ENCODE measurements around the gene FRMD3. TPM values are rescaled to one million over a fixed set of nuclear protein-coding genes. Genes with fewer than 3 reads are reported as not detected.

FRMD3 gene
- total RNA-seq, 1 experiment from 2014 or later, result 1.4 TPM

DNA sequence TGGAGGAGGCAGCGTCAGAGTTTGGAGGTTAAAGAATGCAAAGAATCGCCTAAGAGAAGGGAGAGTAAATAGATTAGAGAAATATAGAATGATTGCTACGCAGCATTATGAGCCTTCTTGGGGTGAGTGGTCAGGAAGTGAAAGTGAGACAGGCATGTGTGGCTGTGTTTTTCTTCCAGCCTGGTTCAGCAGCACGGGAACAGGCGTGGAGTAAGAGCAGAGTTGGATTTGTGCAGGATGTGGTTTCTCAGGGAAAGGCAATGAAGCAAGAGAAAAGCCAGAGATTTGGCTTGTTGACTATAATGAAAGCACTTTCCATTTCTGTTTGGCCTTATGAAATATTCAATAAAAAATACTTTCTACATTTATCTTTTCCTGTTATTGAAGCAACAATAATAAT is 34.3 kb upstream of the FRMD3 start (continued):
- TF ChIP-seq, protein P1, sequence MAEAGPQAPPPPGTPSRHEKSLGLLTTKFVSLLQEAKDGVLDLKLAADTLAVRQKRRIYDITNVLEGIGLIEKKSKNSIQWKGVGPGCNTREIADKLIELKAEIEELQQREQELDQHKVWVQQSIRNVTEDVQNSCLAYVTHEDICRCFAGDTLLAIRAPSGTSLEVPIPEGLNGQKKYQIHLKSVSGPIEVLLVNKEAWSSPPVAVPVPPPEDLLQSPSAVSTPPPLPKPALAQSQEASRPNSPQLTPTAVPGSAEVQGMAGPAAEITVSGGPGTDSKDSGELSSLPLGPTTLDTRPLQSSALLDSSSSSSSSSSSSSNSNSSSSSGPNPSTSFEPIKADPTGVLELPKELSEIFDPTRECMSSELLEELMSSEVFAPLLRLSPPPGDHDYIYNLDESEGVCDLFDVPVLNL (CRISPR knock-in tag; IDR thresholded peaks at IDR 0.05; ENCODE audit: borderline replicate concordance, low read depth), result no peak
- no peak for TF ChIP-seq ETV6 (CRISPR knock-in tag; IDR thresholded peaks at IDR 0.05)
- TF ChIP-seq ZNF138 (CRISPR knock-in tag; conservative IDR thresholded peaks at IDR 0.05), result no peak
- TF ChIP-seq, protein P2, sequence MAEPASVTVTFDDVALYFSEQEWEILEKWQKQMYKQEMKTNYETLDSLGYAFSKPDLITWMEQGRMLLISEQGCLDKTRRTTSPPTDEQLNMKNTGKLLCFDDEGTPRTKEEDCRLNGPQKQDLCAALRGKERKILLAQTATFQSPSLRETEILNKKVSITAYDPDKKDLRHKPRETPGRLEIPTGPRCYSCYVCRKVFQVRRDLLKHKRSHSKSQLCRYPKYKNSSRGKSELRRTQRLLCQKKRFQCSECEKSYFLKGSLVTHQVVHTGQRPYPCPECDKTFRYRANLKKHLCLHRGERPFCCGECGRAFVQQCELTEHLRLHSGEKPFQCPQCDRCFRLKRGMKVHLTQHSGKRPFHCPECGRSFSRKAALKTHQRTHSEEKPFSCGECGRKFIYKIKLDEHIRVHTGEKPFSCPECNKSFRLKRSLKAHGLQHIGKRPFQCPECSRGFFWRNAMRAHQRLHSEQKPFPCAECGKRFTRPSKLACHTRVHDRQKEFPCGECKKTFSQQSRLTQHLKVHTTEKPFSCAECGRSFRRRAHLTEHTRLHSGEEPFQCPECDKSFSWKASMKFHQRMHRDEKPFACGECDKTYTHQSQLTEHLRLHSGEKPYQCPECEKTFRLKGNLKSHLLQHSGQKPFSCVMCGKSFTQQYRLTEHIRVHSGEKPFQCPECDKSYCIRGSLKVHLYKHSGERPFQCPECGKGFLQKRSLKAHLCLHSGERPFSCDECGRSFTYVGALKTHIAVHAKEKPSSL (CRISPR knock-in tag; conservative IDR thresholded peaks at IDR 0.05), result no peak

DNA sequence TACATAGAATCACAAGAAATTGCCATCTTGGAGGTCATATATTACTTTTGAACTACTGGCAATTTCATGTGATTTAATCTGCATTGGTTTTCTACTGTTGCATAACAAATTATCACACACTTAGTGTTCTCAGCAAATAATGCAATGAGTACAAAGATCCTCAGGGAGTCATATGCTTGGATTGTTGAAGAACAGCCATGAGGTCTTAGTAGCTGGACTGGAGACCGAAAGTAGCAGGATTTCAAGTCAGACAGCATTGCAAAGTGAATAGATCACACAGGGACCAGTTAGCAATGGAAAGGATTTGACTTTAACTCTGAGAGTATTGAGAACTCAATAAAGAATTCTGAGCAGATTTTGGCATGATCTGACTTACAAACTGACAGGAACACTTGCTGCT is 32.2 kb upstream of the FRMD3 start:
- Mint-ChIP-seq H3K36me3 (peaks cover 6% of the 10 kb centered on the region), H3K27ac (no peak overlapping the region), H3K9me3 (peaks cover 29% of the 10 kb centered on the region), H3K4me1 (no peaks in the 10 kb centered on the region), H3K4me3 (no peak overlapping the region), H3K27me3 (ENCODE audit: low read depth) (no peaks in the 10 kb centered on the region)
- TF ChIP-seq, protein P3, sequence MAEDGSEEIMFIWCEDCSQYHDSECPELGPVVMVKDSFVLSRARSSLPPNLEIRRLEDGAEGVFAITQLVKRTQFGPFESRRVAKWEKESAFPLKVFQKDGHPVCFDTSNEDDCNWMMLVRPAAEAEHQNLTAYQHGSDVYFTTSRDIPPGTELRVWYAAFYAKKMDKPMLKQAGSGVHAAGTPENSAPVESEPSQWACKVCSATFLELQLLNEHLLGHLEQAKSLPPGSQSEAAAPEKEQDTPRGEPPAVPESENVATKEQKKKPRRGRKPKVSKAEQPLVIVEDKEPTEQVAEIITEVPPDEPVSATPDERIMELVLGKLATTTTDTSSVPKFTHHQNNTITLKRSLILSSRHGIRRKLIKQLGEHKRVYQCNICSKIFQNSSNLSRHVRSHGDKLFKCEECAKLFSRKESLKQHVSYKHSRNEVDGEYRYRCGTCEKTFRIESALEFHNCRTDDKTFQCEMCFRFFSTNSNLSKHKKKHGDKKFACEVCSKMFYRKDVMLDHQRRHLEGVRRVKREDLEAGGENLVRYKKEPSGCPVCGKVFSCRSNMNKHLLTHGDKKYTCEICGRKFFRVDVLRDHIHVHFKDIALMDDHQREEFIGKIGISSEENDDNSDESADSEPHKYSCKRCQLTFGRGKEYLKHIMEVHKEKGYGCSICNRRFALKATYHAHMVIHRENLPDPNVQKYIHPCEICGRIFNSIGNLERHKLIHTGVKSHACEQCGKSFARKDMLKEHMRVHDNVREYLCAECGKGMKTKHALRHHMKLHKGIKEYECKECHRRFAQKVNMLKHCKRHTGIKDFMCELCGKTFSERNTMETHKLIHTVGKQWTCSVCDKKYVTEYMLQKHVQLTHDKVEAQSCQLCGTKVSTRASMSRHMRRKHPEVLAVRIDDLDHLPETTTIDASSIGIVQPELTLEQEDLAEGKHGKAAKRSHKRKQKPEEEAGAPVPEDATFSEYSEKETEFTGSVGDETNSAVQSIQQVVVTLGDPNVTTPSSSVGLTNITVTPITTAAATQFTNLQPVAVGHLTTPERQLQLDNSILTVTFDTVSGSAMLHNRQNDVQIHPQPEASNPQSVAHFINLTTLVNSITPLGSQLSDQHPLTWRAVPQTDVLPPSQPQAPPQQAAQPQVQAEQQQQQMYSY (CRISPR knock-in tag; IDR thresholded peaks at IDR 0.05), result no peak
- TF ChIP-seq, protein P4, sequence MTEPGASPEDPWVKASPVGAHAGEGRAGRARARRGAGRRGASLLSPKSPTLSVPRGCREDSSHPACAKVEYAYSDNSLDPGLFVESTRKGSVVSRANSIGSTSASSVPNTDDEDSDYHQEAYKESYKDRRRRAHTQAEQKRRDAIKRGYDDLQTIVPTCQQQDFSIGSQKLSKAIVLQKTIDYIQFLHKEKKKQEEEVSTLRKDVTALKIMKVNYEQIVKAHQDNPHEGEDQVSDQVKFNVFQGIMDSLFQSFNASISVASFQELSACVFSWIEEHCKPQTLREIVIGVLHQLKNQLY (CRISPR knock-in tag; IDR thresholded peaks at IDR 0.05), result no peak
- TF ChIP-seq, protein P5, sequence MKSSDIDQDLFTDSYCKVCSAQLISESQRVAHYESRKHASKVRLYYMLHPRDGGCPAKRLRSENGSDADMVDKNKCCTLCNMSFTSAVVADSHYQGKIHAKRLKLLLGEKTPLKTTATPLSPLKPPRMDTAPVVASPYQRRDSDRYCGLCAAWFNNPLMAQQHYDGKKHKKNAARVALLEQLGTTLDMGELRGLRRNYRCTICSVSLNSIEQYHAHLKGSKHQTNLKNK (CRISPR knock-in tag; IDR thresholded peaks at IDR 0.05), result no peak
- ChIA-PET POLR2A (no interaction called here), CTCF (no interaction called here)
- DNase-seq (ENCODE audit: low spot score) (no peak), ATAC-seq (no peak)

DNA sequence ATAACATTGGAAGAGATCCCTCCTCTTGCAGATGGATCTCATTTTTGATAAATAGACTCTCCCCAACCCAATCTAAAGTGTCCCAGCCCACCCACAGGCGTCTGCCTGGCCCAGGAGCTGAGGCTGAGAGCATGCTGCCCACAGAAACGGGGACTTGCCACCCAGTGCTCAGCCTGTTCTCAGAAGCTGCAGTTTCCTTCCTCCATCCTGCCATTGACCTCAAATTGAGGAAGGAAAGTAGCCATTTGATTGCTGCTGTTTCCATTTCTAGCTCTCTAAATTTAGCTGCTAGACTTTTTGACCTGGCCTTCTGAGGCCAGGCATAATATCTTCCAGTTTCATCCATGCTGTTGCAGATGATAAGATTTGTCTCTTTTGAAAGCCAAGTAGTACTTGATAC is 31.1 kb upstream of the FRMD3 start:
- H3K4me3 Mint-ChIP-seq, result no peak overlapping the region
- peaks cover 30% of the 10 kb centered on the region for H3K9me3 Mint-ChIP-seq
- ChIA-PET POLR2A (no interaction called here), CTCF (interaction anchor here (1.1 kb wide), 1 partner anchor 349 kb away, joined by 3 read pairs; no protein-coding TSS in a partner anchor)
- peaks cover 6% of the 10 kb centered on the region for H3K36me3 Mint-ChIP-seq
- H3K27ac Mint-ChIP-seq, result no peak overlapping the region
- DNase-seq (ENCODE audit: low spot score) (no peak), ATAC-seq (no peak)
- no peaks in the 10 kb centered on the region for H3K27me3 Mint-ChIP-seq (ENCODE audit: low read depth)
- H3K4me1 Mint-ChIP-seq, result no peaks in the 10 kb centered on the region
- TF ChIP-seq, protein P6, sequence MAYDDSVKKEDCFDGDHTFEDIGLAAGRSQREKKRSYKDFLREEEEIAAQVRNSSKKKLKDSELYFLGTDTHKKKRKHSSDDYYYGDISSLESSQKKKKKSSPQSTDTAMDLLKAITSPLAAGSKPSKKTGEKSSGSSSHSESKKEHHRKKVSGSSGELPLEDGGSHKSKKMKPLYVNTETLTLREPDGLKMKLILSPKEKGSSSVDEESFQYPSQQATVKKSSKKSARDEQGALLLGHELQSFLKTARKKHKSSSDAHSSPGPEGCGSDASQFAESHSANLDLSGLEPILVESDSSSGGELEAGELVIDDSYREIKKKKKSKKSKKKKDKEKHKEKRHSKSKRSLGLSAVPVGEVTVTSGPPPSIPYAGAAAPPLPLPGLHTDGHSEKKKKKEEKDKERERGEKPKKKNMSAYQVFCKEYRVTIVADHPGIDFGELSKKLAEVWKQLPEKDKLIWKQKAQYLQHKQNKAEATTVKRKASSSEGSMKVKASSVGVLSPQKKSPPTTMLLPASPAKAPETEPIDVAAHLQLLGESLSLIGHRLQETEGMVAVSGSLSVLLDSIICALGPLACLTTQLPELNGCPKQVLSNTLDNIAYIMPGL (CRISPR knock-in tag; IDR thresholded peaks at IDR 0.05), result no peak
- TF ChIP-seq, protein P7, sequence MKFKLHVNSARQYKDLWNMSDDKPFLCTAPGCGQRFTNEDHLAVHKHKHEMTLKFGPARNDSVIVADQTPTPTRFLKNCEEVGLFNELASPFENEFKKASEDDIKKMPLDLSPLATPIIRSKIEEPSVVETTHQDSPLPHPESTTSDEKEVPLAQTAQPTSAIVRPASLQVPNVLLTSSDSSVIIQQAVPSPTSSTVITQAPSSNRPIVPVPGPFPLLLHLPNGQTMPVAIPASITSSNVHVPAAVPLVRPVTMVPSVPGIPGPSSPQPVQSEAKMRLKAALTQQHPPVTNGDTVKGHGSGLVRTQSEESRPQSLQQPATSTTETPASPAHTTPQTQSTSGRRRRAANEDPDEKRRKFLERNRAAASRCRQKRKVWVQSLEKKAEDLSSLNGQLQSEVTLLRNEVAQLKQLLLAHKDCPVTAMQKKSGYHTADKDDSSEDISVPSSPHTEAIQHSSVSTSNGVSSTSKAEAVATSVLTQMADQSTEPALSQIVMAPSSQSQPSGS (CRISPR knock-in tag; IDR thresholded peaks at IDR 0.05; ENCODE audit: borderline replicate concordance, low read depth), result no peak
- TF ChIP-seq, protein P8, sequence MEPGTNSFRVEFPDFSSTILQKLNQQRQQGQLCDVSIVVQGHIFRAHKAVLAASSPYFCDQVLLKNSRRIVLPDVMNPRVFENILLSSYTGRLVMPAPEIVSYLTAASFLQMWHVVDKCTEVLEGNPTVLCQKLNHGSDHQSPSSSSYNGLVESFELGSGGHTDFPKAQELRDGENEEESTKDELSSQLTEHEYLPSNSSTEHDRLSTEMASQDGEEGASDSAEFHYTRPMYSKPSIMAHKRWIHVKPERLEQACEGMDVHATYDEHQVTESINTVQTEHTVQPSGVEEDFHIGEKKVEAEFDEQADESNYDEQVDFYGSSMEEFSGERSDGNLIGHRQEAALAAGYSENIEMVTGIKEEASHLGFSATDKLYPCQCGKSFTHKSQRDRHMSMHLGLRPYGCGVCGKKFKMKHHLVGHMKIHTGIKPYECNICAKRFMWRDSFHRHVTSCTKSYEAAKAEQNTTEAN (CRISPR knock-in tag; IDR thresholded peaks at IDR 0.05), result no peak
- TF ChIP-seq ZNF317 (CRISPR knock-in tag; IDR thresholded peaks at IDR 0.05; ENCODE audit: borderline replicate concordance, low read depth) (no peak), FOXK1 (CRISPR knock-in tag; IDR thresholded peaks at IDR 0.05) (no peak), NR1H2 (CRISPR knock-in tag; IDR thresholded peaks at IDR 0.05) (no peak), GTF2I (CRISPR knock-in tag; conservative IDR thresholded peaks at IDR 0.05) (no peak)
- TF ChIP-seq, protein P9, sequence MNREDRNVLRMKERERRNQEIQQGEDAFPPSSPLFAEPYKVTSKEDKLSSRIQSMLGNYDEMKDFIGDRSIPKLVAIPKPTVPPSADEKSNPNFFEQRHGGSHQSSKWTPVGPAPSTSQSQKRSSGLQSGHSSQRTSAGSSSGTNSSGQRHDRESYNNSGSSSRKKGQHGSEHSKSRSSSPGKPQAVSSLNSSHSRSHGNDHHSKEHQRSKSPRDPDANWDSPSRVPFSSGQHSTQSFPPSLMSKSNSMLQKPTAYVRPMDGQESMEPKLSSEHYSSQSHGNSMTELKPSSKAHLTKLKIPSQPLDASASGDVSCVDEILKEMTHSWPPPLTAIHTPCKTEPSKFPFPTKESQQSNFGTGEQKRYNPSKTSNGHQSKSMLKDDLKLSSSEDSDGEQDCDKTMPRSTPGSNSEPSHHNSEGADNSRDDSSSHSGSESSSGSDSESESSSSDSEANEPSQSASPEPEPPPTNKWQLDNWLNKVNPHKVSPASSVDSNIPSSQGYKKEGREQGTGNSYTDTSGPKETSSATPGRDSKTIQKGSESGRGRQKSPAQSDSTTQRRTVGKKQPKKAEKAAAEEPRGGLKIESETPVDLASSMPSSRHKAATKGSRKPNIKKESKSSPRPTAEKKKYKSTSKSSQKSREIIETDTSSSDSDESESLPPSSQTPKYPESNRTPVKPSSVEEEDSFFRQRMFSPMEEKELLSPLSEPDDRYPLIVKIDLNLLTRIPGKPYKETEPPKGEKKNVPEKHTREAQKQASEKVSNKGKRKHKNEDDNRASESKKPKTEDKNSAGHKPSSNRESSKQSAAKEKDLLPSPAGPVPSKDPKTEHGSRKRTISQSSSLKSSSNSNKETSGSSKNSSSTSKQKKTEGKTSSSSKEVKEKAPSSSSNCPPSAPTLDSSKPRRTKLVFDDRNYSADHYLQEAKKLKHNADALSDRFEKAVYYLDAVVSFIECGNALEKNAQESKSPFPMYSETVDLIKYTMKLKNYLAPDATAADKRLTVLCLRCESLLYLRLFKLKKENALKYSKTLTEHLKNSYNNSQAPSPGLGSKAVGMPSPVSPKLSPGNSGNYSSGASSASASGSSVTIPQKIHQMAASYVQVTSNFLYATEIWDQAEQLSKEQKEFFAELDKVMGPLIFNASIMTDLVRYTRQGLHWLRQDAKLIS (CRISPR knock-in tag; IDR thresholded peaks at IDR 0.05; ENCODE audit: borderline replicate concordance), result no peak

Measured in WTC11 (cell line).